HG02678 (cell line): ENCODE data around the gene DENND2A.
"Not testable (repeated sequence)": the region's sequence is repeated elsewhere in the genome, so short reads cannot be mapped to it uniquely, and the experiment has no call there.

Source experiments
- ATAC-seq: cut with Tn5 transposase; IDR thresholded peaks from one replicate; pipeline ENCODE4 v1.9.1; 2021; ENCODE audit warnings: mild to moderate bottlenecking, moderate library complexity; ENCODE audit not compliant: unreplicated experiment

DENND2A gene

GRCh38 chr7:140594131-140594691 lies 46.4 kb downstream of the DENND2A start:
- ATAC-seq: no peak

GRCh38 chr7:140593672-140593982 lies 47.0 kb downstream of the DENND2A start:
- ATAC-seq: peak; percentile 60

GRCh38 chr7:140592964-140593671 lies 47.5 kb downstream of the DENND2A start:
- ATAC-seq: peak; percentile 49

GRCh38 chr7:140591180-140591902 lies 49.3 kb downstream of the DENND2A start:
- ATAC-seq: no peak

GRCh38 chr7:140587243-140587642 lies 53.4 kb downstream of the DENND2A start:
- ATAC-seq: no peak

- ATAC-seq: no peak
Measured at GRCh38 chr7:140586516-140586915, 54.1 kb downstream of the DENND2A start.

GRCh38 chr7:140585333-140585732 lies 55.3 kb downstream of the DENND2A start:
- no peak for ATAC-seq

- ATAC-seq: no peak
Measured at GRCh38 chr7:140584195-140584851, 56.3 kb downstream of the DENND2A start.

- ATAC-seq: no peak
Measured at GRCh38 chr7:140581411-140581810, 59.2 kb downstream of the DENND2A start.

GRCh38 chr7:140577651-140578050 lies 63.0 kb downstream of the DENND2A start:
- ATAC-seq: no peak

GRCh38 chr7:140576589-140576988 lies 64.0 kb downstream of the DENND2A start:
- ATAC-seq: no peak

- ATAC-seq: no peak
Measured at GRCh38 chr7:140571538-140572122, 69.0 kb downstream of the DENND2A start.

- no peak for ATAC-seq
Measured at GRCh38 chr7:140570120-140570519, 70.5 kb downstream of the DENND2A start.

- ATAC-seq: no peak
Measured at GRCh38 chr7:140568021-140568813, 72.4 kb downstream of the DENND2A start.

- not testable (repeated sequence) for ATAC-seq
Measured at GRCh38 chr7:140566186-140566585, 74.4 kb downstream of the DENND2A start.

- not testable (repeated sequence) for ATAC-seq
Measured at GRCh38 chr7:140565761-140566160, 74.9 kb downstream of the DENND2A start.

- ATAC-seq: no peak
Measured at GRCh38 chr7:140564643-140565042, 76.0 kb downstream of the DENND2A start.

- ATAC-seq: no peak
Measured at GRCh38 chr7:140562926-140563481, 77.6 kb downstream of the DENND2A start.

- no peak for ATAC-seq
Measured at GRCh38 chr7:140559410-140559809, 81.2 kb downstream of the DENND2A start.

- no peak for ATAC-seq
Measured at GRCh38 chr7:140557809-140558518, 82.6 kb downstream of the DENND2A start.
